ENCODE data around the gene MDFIC.
"Not testable (repeated sequence)": the region's sequence is repeated elsewhere in the genome, so short reads cannot be mapped to it uniquely, and the experiment has no call there.

Gene MDFIC

GRCh38 chr7:114922026-114922651 lies at the start of gene MDFIC:
Gene MDFIC (plus strand): TSS chr7:114922094. CDS start chr7:114923034, 940 bp downstream.
- DNase-seq = peak; percentile 68

- no peak for DNase-seq
Measured at GRCh38 chr7:114874170-114874569, 47.7 kb upstream of the MDFIC start.

- no peak for DNase-seq
Measured at GRCh38 chr7:114875186-114875585, 46.7 kb upstream of the MDFIC start.

- DNase-seq = no peak
Measured at GRCh38 chr7:114879554-114879953, 42.3 kb upstream of the MDFIC start.

- DNase-seq = no peak
Measured at GRCh38 chr7:114885836-114886235, 36.1 kb upstream of the MDFIC start.

- DNase-seq = no peak
Measured at GRCh38 chr7:114886241-114886640, 35.7 kb upstream of the MDFIC start.

- not testable (repeated sequence) for DNase-seq
Measured at GRCh38 chr7:114889116-114889515, 32.8 kb upstream of the MDFIC start.

- peak; percentile 10 for DNase-seq
Measured at GRCh38 chr7:114889646-114890285, 32.1 kb upstream of the MDFIC start.

- no peak for DNase-seq
Measured at GRCh38 chr7:114890561-114890960, 31.3 kb upstream of the MDFIC start.

GRCh38 chr7:114900127-114900526 lies 21.8 kb upstream of the MDFIC start:
- DNase-seq = no peak

- no peak for DNase-seq
Measured at GRCh38 chr7:114901771-114902170, 20.1 kb upstream of the MDFIC start.

GRCh38 chr7:114903131-114903530 lies 18.8 kb upstream of the MDFIC start:
- DNase-seq = no peak

GRCh38 chr7:114910787-114911186 lies 11.1 kb upstream of the MDFIC start:
- no peak for DNase-seq

GRCh38 chr7:114911411-114911810 lies 10.5 kb upstream of the MDFIC start:
- no peak for DNase-seq

GRCh38 chr7:114916261-114916892 lies 5.5 kb upstream of the MDFIC start:
- DNase-seq = peak; percentile 54

- no peak for DNase-seq
Measured at GRCh38 chr7:114917211-114917839, 4.6 kb upstream of the MDFIC start.

- DNase-seq = peak; percentile 9
Measured at GRCh38 chr7:114919587-114919986, 2.3 kb upstream of the MDFIC start.

GRCh38 chr7:114921631-114922025 lies 266 bp upstream of the MDFIC start:
- DNase-seq = peak; percentile 16

GRCh38 chr7:114922652-114923402 lies 933 bp downstream of the MDFIC start:
- peak; percentile 55 for DNase-seq

GRCh38 chr7:114923403-114923713 lies 1.5 kb downstream of the MDFIC start:
- no peak for DNase-seq

GRCh38 chr7:114924038-114924712 lies 2.3 kb downstream of the MDFIC start:
- no peak for DNase-seq

GRCh38 chr7:114925434-114925833 lies 3.5 kb downstream of the MDFIC start:
- DNase-seq = no peak

GRCh38 chr7:114928060-114928459 lies 6.2 kb downstream of the MDFIC start:
- DNase-seq = no peak
